ENCODE data around the gene CD96.
"Not testable (repeated sequence)": the region's sequence is repeated elsewhere in the genome, so short reads cannot be mapped to it uniquely, and the experiment has no call there.

The CD96 gene

DNA sequence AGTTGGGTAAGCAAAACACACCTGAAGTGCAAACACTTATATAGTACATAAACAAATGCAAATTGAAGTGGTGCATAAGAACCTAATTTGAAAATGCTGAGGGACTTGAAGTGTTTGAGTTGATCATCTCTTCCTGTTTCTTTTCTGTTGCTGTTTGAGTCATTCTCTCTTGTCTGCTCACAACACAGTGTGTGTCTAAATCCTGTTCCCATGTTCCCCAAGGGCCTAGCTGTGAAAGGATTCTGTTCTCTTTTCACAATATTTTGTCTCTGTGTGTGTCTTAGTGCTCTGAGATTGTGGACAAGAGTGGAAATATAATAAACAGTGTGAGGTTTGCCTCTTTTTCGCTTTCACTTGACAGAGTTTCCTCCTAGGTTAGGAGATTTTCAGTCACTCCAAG is 6.1 kb downstream of the CD96 start:
- FAIRE-seq (no peak), DNase-seq (ENCODE audit: insufficient read length, low spot score) (no peak)

DNA sequence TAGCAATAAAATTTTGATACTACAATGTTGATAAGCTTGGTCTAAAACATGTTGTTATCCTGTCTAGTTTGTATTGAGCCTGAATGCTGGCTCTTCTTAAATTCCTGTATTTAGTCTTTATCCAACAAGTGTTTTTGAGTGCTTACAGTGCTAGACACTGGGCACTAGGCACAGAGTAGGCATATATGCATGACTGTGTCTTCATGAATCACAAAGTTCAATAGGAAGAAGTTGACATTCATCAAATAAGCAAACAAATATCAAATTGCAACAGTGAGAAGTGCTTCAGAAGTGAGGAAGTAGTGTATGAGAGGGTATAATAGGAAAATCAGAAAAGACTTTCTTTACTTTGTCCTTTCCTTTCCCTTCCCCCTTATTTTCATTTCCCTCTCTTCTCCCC is 6.8 kb downstream of the CD96 start:
- FAIRE-seq: no peak
- no peak for DNase-seq (ENCODE audit: insufficient read length, low spot score)

DNA sequence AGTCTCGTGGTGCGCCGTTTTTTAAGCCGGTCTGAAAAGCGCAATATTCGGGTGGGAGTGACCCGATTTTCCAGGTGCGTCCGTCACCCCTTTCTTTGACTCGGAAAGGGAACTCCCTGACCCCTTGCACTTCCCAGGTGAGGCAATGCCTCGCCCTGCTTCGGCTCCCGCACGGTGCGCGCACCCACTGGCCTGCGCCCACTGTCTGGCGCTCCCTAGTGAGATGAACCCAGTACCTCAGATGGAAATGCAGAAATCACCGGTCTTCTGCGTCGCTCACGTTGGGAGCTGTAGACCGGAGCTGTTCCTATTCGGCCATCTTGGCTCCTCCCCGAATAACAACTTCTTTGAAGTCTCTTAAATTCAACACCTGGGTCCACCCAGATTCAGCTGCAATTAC is 19.9 kb downstream of the CD96 start:
- not testable (repeated sequence) for FAIRE-seq; DNase-seq (ENCODE audit: insufficient read length, low spot score)

DNA sequence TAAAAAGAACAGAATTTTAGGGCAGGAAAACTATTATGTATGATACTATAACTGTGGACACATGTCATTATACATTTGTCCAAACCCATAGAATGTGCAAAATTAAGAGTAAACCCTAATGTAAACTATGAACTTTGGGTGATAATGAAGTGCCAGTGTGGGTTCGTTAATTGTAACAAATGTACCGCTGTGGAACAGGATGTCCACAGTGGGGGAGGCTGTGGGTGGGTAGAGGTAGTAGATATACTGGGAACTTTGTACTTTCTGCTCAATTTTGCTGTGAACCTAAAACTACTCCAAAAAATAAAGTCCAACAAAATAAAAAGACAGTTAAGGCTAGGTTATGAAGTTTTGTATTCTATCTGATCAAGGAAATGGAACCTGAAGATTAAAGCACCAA is 24.8 kb downstream of the CD96 start:
- FAIRE-seq: no peak

DNA sequence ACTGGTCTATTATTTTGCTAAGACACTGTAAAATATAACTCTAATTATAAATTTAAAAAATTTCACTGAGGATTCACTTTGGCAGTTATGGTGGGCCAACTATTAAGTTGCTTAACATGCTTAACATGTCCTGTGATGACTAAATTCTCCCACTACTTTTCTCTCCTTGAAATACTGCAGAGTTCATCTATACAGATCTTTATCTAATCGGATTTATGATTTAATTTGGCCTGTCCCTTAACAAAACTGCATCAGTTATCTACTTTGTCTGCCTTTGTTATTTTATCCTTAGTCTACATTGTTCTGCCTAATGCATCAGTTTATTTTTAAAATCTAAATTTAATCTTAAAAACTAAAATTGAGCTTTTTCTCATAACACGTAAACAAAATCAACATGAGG is 26.4 kb downstream of the CD96 start:
- FAIRE-seq: no peak

More for the DNA sequence above, 24.8 kb downstream of the CD96 start:
- no peak for DNase-seq (ENCODE audit: insufficient read length, low spot score)

DNA sequence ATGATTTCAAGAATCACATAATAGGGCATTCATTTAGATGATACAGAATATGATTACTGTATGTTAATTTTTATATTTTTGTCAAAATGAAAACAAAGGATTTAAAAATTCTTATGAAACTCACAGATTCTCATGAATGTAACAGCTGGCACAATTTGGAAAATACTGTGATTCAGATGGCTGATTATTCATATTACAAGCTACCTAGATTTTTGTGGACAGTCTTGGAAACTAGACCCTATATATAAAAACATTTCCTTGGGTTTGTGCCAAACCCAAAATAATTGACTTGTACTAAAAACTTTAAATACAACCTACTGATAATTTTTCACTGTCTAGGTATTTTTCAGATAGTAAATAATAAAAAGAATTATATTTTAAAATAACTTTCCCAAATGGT is 26.9 kb downstream of the CD96 start:
- FAIRE-seq (no peak), DNase-seq (ENCODE audit: insufficient read length, low spot score) (no peak)

More for the DNA sequence above, 26.4 kb downstream of the CD96 start:
- DNase-seq (ENCODE audit: insufficient read length, low spot score): no peak

DNA sequence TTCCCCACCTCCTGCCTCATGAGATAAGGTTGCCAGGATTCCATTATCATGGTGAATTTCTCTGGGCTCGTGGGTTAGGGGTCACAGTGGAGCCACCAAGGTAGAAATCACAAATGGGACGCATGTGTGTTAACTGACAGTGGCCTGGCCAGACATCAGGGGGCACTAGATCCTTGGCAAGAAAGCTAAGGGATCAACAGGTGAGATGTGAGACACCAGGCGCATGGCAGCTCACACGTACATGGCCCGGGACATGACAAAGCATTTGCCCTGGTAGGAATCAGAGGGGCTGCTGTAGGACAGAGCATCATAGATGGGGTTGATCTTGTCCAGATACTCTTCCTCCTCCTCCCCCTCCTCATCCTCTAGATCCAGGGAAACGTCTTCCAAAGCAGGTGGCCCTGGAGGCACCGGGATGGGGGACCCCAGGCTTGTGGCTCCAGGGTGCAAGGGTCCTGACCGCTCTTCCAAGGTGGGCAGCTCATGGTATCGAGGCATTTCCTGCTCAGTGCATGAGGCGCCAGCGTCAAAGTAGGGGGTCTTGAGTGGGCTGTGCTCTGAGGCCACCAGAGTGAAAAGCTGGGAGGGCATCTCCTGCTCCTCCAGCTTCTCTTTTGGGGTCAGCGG is 28.5 kb downstream of the CD96 start:
- DNase-seq (ENCODE audit: insufficient read length, low spot score): no peak
- FAIRE-seq: peak; percentile 51

DNA sequence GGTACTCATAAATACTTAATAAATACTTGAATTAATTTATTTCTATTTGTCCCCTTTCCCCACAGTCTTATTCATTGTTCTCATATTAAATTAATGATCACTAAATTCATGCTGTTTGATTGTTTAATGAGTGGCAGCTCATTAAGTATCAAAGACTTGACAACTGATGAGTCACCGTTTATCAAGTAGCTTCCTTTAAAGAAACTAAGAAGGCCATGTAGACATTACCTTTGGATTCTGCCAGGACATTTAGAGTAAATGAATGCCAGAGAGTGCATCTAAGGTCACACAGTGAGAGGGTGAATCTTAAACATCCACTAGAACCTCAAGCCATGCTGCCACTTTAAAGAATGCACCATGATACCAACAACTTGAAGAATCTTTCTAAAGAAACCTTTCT is 29.3 kb downstream of the CD96 start:
- FAIRE-seq: no peak
- no peak for DNase-seq (ENCODE audit: insufficient read length, low spot score)

DNA sequence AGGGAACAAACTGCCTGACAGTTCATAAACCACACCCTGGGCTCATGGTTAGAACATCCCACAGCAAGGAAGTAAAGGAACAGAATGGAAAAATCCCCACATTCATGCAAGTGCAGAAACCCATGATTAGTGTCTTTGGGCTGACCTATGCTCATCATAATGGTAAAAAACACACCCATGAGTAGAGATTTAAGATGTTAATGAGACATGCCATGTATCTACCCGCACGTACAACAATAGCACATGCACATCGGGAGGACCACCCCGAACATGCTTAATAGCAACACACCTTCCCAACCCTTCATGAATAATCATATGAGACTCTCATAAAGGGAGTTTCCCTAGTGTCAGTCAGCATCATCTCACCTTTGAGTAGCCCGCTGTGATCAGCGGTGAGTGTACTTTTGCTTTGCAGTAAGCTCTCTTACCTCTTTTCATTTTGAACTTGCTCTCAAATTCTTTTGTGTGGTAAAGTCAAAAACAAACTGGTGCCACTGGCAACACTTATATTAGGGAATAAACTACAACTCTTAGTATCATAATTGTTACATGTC is 30.0 kb downstream of the CD96 start:
- DNase-seq (ENCODE audit: insufficient read length, low spot score) (no peak), FAIRE-seq (no peak)

DNA sequence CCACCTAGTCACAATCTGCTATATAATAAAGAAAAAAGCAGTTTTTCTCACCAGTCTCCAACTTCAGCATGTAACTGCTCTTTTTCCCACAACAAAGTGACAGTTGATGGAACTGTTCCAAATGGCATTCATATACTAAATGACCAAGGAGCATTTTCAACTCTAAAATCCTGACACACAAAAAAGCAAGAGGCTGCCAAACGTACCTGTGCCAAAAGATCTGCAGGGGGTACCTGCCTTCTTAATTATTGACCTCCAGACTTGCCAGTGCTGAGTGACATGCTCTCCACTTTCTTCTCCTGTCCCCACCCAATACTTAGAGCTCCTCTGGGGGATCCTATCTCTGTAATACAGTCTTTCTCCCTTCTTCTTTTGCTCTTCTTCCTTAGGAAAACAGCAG is 35.1 kb downstream of the CD96 start:
- FAIRE-seq (no peak), DNase-seq (ENCODE audit: insufficient read length, low spot score) (no peak)

DNA sequence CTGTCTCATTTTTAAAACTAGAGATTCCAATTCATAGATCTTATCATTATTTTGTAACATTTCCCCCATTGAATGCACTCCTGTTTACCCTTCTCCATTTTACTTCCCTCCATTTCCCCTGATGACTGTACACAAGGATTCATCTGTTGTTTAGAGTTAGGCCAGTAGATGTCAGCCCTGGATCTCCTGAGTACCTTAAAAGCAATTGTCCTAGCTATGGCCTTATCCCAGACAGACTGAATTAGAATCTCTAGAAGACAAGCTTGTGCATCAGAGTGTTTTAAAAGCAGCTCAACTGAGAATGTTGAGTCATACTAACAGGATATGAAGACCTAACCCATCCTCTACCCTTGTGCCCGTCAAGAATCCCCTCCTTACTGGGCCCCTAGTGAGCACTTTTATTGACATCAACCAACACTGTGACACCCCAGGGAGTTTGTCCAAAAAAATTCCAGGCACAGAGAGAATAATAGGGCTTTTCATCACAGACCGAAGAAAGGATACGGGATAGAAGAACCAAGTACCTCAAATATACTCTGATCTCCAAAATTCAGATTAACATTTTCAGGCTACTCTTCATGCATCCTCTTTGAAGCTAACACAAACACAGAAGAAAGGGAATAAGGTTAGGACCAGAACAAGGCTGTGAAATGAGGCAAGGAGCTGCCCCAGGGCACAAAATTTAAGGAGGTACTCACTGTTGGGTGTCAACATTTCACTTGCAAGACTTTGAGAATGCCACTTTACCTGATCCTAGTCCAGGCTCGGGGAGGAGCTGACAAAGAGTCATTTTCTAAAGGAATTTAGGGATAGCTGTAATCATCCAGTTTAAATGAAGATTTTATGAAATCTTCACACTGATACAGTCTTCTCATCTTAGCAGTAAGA is 36.0 kb downstream of the CD96 start:
- DNase-seq (ENCODE audit: insufficient read length, low spot score) (peak; percentile 70), FAIRE-seq (peak; percentile 48)

DNA sequence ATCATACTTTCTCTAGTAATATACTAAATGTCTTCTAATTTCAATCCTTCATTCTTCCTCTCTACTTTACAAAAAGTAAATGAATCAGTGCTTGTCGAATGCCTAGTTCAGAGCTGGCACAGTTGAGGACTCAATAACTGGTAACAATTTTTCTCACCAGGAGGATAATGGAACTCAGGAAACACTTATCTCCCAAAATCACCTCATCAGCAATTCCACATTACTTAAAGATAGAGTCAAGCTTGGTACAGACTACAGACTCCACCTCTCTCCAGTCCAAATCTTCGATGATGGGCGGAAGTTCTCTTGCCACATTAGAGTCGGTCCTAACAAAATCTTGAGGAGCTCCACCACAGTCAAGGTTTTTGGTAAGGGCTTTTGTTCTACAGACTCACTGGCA is 36.9 kb downstream of the CD96 start:
- no peak for FAIRE-seq

DNA sequence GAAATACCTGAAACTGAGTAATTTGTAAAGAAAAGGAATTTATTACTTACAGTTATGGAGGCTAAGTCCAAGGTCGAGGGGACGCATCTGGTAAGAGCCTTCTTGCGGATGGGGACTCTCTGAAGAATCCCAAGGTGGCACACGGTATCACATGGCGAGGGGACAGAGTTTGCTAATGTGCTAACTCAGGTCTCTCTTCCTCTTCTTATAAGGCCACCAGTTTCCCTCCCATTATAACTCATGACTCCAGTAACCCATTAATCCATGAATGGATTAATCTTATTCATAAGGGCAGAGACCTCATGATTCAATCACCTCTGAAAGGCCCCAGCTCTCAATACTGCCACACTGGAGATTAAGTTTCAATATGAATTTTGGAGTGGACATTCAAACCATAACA is 37.5 kb downstream of the CD96 start:
- DNase-seq (ENCODE audit: insufficient read length, low spot score): no peak

More for the DNA sequence above, 36.9 kb downstream of the CD96 start:
- no peak for DNase-seq (ENCODE audit: insufficient read length, low spot score)

DNA sequence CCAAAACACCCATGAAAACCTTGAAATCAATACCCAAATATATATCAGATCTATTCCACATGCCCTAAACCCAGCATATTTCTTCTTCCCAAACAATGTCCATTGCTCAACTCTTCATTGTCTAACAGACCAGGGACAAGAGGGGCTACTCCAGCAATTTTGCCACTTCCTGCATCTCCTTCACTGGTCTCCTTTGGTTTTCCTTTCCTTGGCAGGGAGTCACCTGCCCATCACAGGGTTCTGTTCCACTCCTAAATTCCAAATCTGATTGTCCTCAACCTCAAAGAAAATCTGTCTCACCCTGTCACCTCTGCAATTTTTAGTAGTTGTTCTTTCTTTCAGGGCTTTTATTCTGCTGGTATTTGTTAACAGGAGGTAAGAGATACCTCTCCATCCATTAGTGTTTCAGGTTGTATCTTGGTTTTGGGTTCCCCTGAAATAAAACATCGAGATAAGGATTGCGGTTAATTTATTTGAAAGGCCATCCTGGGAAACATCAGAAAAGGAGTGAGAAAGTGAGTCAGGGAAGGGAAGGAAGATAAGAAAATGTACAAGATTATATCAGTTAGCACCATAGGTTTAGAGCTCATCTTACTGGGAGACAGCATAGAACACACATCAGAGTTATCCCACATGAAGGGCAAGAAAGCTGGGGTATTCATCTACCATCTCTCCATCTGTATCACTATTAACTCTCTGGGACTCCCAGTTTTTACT is 39.6 kb downstream of the CD96 start:
- DNase-seq (ENCODE audit: insufficient read length, low spot score) (no peak), FAIRE-seq (no peak)

More for the DNA sequence above, 37.5 kb downstream of the CD96 start:
- FAIRE-seq: no peak

DNA sequence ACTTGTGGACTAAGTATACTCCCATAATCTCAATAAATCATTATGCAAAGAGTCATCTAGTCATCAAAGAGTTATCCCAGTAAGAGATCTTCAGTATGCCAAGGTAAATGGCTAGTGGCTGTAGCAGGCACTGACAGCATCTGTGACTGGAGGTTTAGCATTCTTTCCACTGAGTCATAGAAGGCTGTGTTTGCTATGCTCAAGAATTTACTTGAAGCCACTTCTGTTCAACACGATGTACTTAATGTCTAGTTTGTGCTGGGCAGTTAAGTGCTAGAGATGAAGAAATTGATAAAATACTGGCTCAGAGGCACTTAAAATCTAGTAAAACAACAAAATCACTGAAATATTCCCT is 40.1 kb downstream of the CD96 start:
- FAIRE-seq (peak; percentile 80), DNase-seq (ENCODE audit: insufficient read length, low spot score) (peak; percentile 67)

DNA sequence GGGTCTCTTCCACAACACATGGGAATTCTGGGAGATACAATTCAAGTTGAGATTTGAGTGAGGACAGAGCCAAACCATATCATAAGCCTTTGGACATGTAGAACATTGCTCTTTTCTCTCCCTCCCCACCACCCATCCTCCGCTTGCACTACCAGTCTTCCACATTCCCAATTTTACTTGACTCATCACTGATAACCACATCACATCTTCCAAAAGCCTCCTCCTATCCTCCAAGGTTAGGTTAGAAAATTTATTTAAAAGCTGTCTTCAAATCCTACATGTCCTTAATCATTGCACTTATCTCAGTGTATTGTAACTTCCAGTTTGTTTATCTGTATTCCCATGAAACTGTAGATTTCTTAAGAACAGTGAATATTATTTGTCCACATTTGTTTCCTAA is 42.7 kb downstream of the CD96 start:
- FAIRE-seq (no peak), DNase-seq (ENCODE audit: insufficient read length, low spot score) (no peak)

DNA sequence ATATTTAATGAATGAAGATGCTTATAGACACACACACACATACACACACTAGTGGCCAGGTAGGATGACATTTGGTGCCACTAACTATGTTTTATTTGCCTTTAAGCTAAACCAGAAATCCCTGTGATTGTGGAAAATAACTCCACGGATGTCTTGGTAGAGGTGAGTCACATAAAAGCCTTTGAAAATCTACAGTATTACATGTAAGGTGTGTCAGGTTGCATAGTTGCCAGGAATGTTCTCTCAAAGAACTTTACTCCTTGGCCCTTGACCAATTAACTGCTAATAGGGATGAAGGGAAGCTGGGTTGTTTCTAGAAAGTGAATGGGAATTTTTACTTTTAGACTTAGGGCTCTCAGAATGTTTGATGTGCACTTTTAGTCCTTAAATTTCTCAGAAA is 43.2 kb downstream of the CD96 start:
- DNase-seq (ENCODE audit: insufficient read length, low spot score) (no peak), FAIRE-seq (no peak)

DNA sequence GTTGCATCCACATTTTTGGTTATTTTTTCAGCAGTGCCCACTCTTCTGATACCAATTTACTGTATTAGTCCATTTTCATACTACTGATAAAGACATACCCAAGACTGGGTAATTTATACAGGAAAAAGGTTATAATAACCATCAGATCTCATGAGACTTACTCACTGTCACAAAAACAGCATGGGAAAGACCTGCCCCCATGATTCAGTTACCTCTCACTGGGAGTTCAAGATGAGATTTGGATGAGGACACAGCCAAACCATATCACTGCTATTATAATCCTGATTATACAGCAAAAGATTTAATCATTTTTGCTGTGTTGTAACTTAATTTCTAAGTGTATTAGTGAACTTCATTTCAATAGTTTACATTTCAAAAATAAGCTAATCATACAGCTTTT is 46.5 kb downstream of the CD96 start:
- no peak for FAIRE-seq
- DNase-seq (ENCODE audit: insufficient read length, low spot score): no peak

DNA sequence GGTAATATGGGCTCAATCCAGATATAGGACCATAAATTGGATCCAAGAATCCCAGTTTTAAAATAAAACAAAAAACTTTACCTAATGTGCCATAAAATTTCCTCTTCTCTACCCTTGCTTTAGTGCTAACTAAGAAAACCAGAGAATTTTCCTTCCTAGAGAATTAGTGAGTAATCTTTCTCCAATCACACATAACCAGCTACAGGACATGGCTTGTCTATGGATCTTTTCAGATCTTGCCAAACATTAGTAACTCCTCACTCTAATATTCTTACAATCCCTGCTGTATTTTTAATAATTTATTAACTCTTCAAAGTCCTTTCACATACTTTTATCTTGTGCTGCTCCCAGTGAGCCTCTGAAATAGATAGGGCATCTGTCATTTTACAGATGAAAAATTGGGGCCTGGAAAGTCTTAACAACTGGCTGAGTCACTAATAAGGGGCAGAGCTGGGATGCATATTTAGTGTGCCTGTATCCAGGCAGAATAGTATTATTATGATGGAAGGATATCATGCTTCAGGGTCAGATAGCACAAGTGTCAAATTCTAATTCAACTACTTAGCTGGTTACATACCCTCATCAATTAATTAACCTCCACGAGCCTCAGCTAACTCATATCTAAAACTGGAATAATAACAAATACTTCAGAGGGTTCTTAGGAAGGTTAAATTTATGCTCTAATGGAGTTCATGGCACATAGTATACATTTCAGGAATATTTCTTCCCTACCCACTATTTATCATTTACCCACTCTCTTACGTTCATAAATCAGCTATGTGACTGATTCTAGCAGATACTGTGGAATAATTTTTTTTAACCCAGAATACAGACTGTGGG is 47.5 kb downstream of the CD96 start:
- DNase-seq (ENCODE audit: insufficient read length, low spot score): no peak
- no peak for FAIRE-seq

DNA sequence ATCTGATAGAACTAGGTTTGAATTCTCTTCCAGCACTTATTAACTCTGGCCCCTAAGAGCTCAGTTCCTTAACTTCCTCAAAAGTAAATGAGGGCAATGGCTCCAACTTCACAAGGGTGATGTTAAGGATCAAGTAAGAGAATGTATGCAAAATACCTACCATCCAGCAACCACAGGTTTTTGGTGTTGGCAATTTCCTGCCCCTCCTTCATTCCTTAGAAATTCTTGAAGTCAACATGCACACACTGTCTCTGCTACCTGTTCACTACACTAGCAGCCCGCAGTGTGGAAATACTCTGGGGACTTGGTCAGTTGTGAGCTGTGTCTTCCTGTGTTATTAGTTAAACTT is 48.1 kb downstream of the CD96 start:
- no peak for DNase-seq (ENCODE audit: insufficient read length, low spot score)
- no peak for FAIRE-seq

DNA sequence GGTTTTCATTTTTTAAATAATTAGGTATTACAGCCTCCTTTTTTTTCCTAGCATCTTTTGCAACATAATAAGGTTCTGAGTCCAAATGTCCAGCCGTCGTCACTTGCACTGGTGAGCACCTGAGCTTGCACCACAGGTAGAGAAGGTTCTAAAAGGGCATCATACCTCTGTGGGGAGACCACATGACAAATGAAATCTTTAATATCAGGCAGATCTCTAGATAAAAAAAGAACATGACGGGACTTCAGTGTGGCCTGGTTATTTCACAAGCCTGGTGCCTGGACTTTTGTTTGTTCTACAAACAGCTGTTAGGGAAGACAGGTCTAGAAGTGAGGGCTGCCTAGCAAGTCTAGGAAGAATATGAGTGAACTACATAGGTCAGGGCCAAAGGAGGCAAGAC is 49.6 kb downstream of the CD96 start:
- FAIRE-seq (no peak), DNase-seq (ENCODE audit: insufficient read length, low spot score) (no peak)
